HCT116 (cell line): ENCODE results near the gene LTB4R2. TPM values are rescaled to one million over a fixed set of nuclear protein-coding genes. Genes with fewer than 3 reads are reported as not detected.

ENCODE experiments used
- ATAC-seq: fragments of 200-7000 bp; cut with Tn5 transposase; 2 replicates; pipeline ENCODE4 v1.9.1; 2020; ENCODE audit warnings: mild to moderate bottlenecking, moderate library complexity
- BruUV-seq: library from RNA; stranded (reverse); fragments of 400-500 nt; replicated peaks from 2 replicates; lab custom pipeline; 2021; lab: Mats Ljungman, UMichigan
- CTCF ChIA-PET: fragments of 300-600 bp; sonication (Branson Sonifier 250); formaldehyde crosslinking; loops from one replicate; lab custom pipeline; 2021; ENCODE audit warnings: antibody characterized with exemption; lab: Charles Lee
- POLR2A ChIA-PET: fragments of 300-600, 350-600 bp; sonication (Branson Sonifier 250); formaldehyde crosslinking; loops from one replicate; lab custom pipeline; 2021; ENCODE audit warnings: antibody characterized with exemption; lab: Charles Lee
- RAD21 ChIA-PET, 2 experiments: fragments of 300-600 bp; sonication (Branson Sonifier 250); formaldehyde crosslinking; loops; one replicate each; lab custom pipeline; 2023; ENCODE audit warnings: low total read pairs in 2 of 2; ENCODE audit not compliant: uncharacterized antibody in 2 of 2, unreplicated experiment in 2 of 2, low non-redundant PET in 1 of 2; lab: Charles Lee
- DNase-seq: peaks from one replicate; pipeline ENCODE4 v3.0.0-alpha.2; 2010; ENCODE audit warnings: low read depth, low spot score
- H2AFZ ChIP-seq: fragments of 200-600 bp; shearing (Covaris generic), sonication (generic); 2 replicates; pipeline ENCODE4 v1.6.1; 2017; ENCODE audit warnings: low read depth, mixed run types, mixed read lengths, antibody characterized with exemption, low read length; ENCODE audit not compliant: poor library complexity, severe bottlenecking
- H3K27ac ChIP-seq: 2 replicates; pipeline ENCODE4 v1.5.1; 2012; ENCODE audit warnings: low read depth, low read length
- H3K27me3 ChIP-seq: fragments of 200-600 bp; sonication (generic); 2 replicates; pipeline ENCODE4 v1.6.1; 2016; ENCODE audit warnings: mixed run types, low read length, mixed read lengths; ENCODE audit not compliant: insufficient read depth
- H3K36me3 ChIP-seq, 2 experiments: fragments of 200-500 bp in 1 of 2; fragments of 200-600 bp in 1 of 2; sonication (Bioruptor generic) in 1 of 2; sonication (generic) in 1 of 2; 2 replicates each; pipeline versions ENCODE4 v1.5.1 to v1.6.1; 2014 to 2016; ENCODE audit warnings: low read length in 2 of 2, inconsistent platforms in 1 of 2, mixed read lengths in 1 of 2, mixed run types in 1 of 2; ENCODE audit not compliant: insufficient read depth in 2 of 2, control insufficient read depth in 1 of 2
- H3K4me1 ChIP-seq, 2 experiments: fragments of 200-600 bp in 1 of 2; sonication (generic) in 1 of 2; 2 replicates each; pipeline versions ENCODE4 v1.5.1 to v1.6.1; 2012 to 2017; ENCODE audit warnings: low read length in 2 of 2, inconsistent platforms in 1 of 2, mild to moderate bottlenecking in 1 of 2, mixed read lengths in 1 of 2, mixed run types in 1 of 2, moderate library complexity in 1 of 2; ENCODE audit not compliant: insufficient read depth in 2 of 2, control insufficient read depth in 1 of 2
- H3K4me2 ChIP-seq: fragments of 200-600 bp; sonication (generic); 2 replicates; pipeline ENCODE4 v1.6.1; 2017; ENCODE audit warnings: mixed run types, low read length, mixed read lengths
- H3K4me3 ChIP-seq, 2 experiments: fragments of 200-600 bp in 1 of 2; sonication (generic) in 1 of 2; replicated peaks in 1 of 2; 2 replicates each; pipeline ENCODE4 v1.5.1; 2011 to 2016; ENCODE audit warnings: low read length in 2 of 2, control low read depth in 1 of 2, low read depth in 1 of 2, mild to moderate bottlenecking in 1 of 2, mixed read lengths in 1 of 2, mixed run types in 1 of 2
- H3K79me2 ChIP-seq: fragments of 200-600 bp; sonication (generic); 2 replicates; pipeline ENCODE4 v1.6.1; 2017; ENCODE audit warnings: mild to moderate bottlenecking, mixed run types, low read length, moderate library complexity, mixed read lengths; ENCODE audit not compliant: insufficient read depth
- H3K9ac ChIP-seq: fragments of 200-600 bp; sonication (generic); 2 replicates; pipeline ENCODE4 v1.6.1; 2016; ENCODE audit warnings: low read length, mixed read lengths
- H3K9me2 ChIP-seq: fragments of 200-600 bp; sonication (generic), shearing (Covaris generic); 2 replicates; pipeline ENCODE4 v1.6.1; 2017; ENCODE audit warnings: mixed run types, mild to moderate bottlenecking, moderate library complexity; ENCODE audit not compliant: insufficient read depth
- H3K9me3 ChIP-seq, 2 experiments: fragments of 200-500 bp in 1 of 2; fragments of 200-600 bp in 1 of 2; sonication (Bioruptor generic) in 1 of 2; sonication (generic) in 1 of 2; 2 replicates each; pipeline ENCODE4 v1.6.1; 2014 to 2017; ENCODE audit warnings: low read length in 2 of 2, mixed read lengths in 2 of 2, inconsistent platforms in 1 of 2, low read depth in 1 of 2, mild to moderate bottlenecking in 1 of 2, mixed run types in 1 of 2, moderate library complexity in 1 of 2; ENCODE audit not compliant: control insufficient read depth in 1 of 2, insufficient read depth in 1 of 2
- H4K20me1 ChIP-seq: fragments of 200-600 bp; sonication (generic), shearing (Covaris generic); 2 replicates; pipeline ENCODE4 v1.6.1; 2017; ENCODE audit warnings: mixed run types, mild to moderate bottlenecking, moderate library complexity; ENCODE audit not compliant: insufficient read depth
- CBX3 ChIP-seq: IDR thresholded peaks from 2 replicates; pipeline ENCODE4 v1.6.1; 2012; ENCODE audit warnings: low read depth
- CEBPB ChIP-seq: IDR thresholded peaks from 2 replicates; pipeline ENCODE4 v1.6.1; 2012; ENCODE audit warnings: low read depth
- EGR1 ChIP-seq: IDR thresholded peaks from 2 replicates; pipeline ENCODE4 v1.6.1; 2012; ENCODE audit warnings: low read depth
- ELF1 ChIP-seq: IDR thresholded peaks from 2 replicates; pipeline ENCODE4 v1.6.1; 2012; ENCODE audit warnings: low read depth, borderline replicate concordance
- EZH2 ChIP-seq: fragments of 200-600 bp; sonication (generic); IDR thresholded peaks from 2 replicates; pipeline ENCODE4 v1.6.1; 2017; ENCODE audit warnings: antibody characterized with exemption, mixed run types
- EZH2phosphoT487 ChIP-seq: fragments of 200-600 bp; IDR thresholded peaks from 2 replicates; pipeline ENCODE4 v1.6.1; 2018; ENCODE audit warnings: antibody characterized with exemption, borderline replicate concordance
- FOSL1 ChIP-seq: IDR thresholded peaks from 2 replicates; pipeline ENCODE4 v1.6.1; 2012; ENCODE audit warnings: low read depth
- JUND ChIP-seq: IDR thresholded peaks from 2 replicates; pipeline ENCODE4 v1.6.1; 2012
- POLR2A ChIP-seq: IDR thresholded peaks from 2 replicates; pipeline ENCODE4 v1.7.0; 2011; ENCODE audit warnings: borderline replicate concordance; ENCODE audit not compliant: insufficient read depth, insufficient read length; ENCODE audit errors: extremely low read depth
- POLR2AphosphoS5 ChIP-seq: IDR thresholded peaks from 2 replicates; pipeline ENCODE4 v1.6.1; 2011; ENCODE audit warnings: mild to moderate bottlenecking, low read depth, low read length, moderate library complexity
- SRF ChIP-seq: IDR thresholded peaks from 2 replicates; pipeline ENCODE4 v1.6.1; 2012; ENCODE audit warnings: low read depth
- TCF7L2 ChIP-seq: IDR thresholded peaks from 2 replicates; pipeline ENCODE4 v1.7.0; 2011; ENCODE audit warnings: borderline replicate concordance, inconsistent platforms; ENCODE audit not compliant: insufficient read depth, insufficient read length; ENCODE audit errors: extremely low read depth
- YY1 ChIP-seq: IDR thresholded peaks from 2 replicates; pipeline ENCODE4 v1.6.1; 2011; ENCODE audit warnings: low read length, low read depth, moderate library complexity, mild to moderate bottlenecking; ENCODE audit not compliant: insufficient replicate concordance; ENCODE audit errors: extremely low read depth
- ZFX ChIP-seq: fragments of 450-650 bp; IDR thresholded peaks from 2 replicates; pipeline ENCODE4 v1.6.1; 2017
- ZNF274 ChIP-seq: fragments of 200-500 bp; sonication (Bioruptor generic); IDR thresholded peaks from 2 replicates; pipeline ENCODE4 v1.6.1; 2014; ENCODE audit warnings: mild to moderate bottlenecking, low read depth, low read length, inconsistent platforms
- intact Hi-C: fragments of 100-400 bp; cut with micrococcal nuclease; formaldehyde crosslinking; loops from 2 replicates; pipeline ENCODE4 v1.10.0; 2022
- total RNA-seq: library from RNA; stranded (reverse); gene quantifications from one replicate; pipeline ENCODE4 v1.2.1, GENCODE V29; 2021; ENCODE audit not compliant: unreplicated experiment
- TF ChIP-seq, protein P1 (sequence below): IDR thresholded peaks from 2 replicates; pipeline ENCODE4 v1.6.1; 2012; ENCODE audit warnings: low read depth
- TF ChIP-seq, protein P2 (sequence below), 3 experiments: fragments of 200-600 bp in 1 of 3; sonication (generic) in 1 of 3; IDR thresholded peaks in 2 of 3; conservative IDR thresholded peaks in 1 of 3; 2 replicates each; pipeline ENCODE4 v1.5.1; 2012 to 2017; ENCODE audit warnings: low read depth in 2 of 3, low read length in 2 of 3, antibody characterized with exemption in 1 of 3, borderline replicate concordance in 1 of 3, control low read depth in 1 of 3, mild to moderate bottlenecking in 1 of 3, mixed read lengths in 1 of 3, mixed run types in 1 of 3, moderate library complexity in 1 of 3; ENCODE audit not compliant: insufficient read depth in 1 of 3
- TF ChIP-seq, protein P3 (sequence below): IDR thresholded peaks from 2 replicates; pipeline ENCODE4 v1.6.1; 2011; ENCODE audit warnings: mild to moderate bottlenecking, low read length, moderate library complexity; ENCODE audit not compliant: insufficient replicate concordance; ENCODE audit errors: extremely low read depth
- TF ChIP-seq, protein P4 (sequence below): IDR thresholded peaks from 2 replicates; pipeline ENCODE4 v1.6.1; 2012
- TF ChIP-seq, protein P5 (sequence below): IDR thresholded peaks from 2 replicates; pipeline ENCODE4 v1.6.1; 2012

LTB4R2 gene
- total RNA-seq, 1 experiment from 2014 or later = 15.4 TPM

DNA sequence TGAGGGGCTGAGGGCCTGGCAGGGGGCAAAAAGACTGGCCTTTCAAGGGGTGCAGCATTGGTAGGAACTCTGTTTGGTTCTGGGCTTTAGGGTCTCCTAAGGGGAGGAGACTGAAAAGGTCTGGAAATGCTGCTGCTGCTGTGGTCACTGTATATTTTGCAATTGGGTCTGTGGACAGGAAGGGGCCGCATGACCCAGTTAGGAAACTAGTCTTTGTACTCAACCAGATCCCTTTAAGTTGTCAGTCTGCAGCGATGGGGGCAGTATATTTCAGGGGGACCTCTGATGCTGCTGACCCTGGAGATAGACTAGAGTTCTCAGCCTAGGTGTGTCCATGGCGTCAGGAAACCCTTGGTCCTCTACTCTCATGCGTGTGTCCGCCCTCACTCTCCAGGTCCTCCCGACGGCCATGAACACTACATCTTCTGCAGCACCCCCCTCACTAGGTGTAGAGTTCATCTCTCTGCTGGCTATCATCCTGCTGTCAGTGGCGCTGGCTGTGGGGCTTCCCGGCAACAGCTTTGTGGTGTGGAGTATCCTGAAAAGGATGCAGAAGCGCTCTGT, 5.4 kb downstream of the LTB4R2 start:
- Histone ChIP-seq H3K27me3 (0 out of 2 replicates have a peak, but pooled peaks cover 4% of the 10 kb centered on the region), H3K9me3 (no peaks in the 10 kb centered on the region), H3K9ac (no peak overlapping the region), H3K36me3 (no peaks in the 10 kb centered on the region), H2AFZ (no peak overlapping the region), H3K9me2 (no peaks in the 10 kb centered on the region), H4K20me1 (no peaks in the 10 kb centered on the region), H3K4me3 (no peak overlapping the region), H3K4me2 (no peak overlapping the region), H3K79me2 (no peaks in the 10 kb centered on the region), H3K4me1 (peaks cover 11 to 24% of the 10 kb centered on the region in 2 experiments), H3K27ac (no peak overlapping the region)
- no peak for DNase-seq
- ATAC-seq = no peak
- RAD21 ChIA-PET = no interaction called here
- no TSS peak for BruUV-seq
- intact Hi-C loops = no loop called here
- no peak for TF ChIP-seq ZNF274
- no peak for TF ChIP-seq JUND
- TF ChIP-seq ELF1 = no peak
- TF ChIP-seq YY1 = no peak
- TF ChIP-seq, protein P1, sequence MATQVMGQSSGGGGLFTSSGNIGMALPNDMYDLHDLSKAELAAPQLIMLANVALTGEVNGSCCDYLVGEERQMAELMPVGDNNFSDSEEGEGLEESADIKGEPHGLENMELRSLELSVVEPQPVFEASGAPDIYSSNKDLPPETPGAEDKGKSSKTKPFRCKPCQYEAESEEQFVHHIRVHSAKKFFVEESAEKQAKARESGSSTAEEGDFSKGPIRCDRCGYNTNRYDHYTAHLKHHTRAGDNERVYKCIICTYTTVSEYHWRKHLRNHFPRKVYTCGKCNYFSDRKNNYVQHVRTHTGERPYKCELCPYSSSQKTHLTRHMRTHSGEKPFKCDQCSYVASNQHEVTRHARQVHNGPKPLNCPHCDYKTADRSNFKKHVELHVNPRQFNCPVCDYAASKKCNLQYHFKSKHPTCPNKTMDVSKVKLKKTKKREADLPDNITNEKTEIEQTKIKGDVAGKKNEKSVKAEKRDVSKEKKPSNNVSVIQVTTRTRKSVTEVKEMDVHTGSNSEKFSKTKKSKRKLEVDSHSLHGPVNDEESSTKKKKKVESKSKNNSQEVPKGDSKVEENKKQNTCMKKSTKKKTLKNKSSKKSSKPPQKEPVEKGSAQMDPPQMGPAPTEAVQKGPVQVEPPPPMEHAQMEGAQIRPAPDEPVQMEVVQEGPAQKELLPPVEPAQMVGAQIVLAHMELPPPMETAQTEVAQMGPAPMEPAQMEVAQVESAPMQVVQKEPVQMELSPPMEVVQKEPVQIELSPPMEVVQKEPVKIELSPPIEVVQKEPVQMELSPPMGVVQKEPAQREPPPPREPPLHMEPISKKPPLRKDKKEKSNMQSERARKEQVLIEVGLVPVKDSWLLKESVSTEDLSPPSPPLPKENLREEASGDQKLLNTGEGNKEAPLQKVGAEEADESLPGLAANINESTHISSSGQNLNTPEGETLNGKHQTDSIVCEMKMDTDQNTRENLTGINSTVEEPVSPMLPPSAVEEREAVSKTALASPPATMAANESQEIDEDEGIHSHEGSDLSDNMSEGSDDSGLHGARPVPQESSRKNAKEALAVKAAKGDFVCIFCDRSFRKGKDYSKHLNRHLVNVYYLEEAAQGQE = no peak
- TF ChIP-seq, protein P2, sequence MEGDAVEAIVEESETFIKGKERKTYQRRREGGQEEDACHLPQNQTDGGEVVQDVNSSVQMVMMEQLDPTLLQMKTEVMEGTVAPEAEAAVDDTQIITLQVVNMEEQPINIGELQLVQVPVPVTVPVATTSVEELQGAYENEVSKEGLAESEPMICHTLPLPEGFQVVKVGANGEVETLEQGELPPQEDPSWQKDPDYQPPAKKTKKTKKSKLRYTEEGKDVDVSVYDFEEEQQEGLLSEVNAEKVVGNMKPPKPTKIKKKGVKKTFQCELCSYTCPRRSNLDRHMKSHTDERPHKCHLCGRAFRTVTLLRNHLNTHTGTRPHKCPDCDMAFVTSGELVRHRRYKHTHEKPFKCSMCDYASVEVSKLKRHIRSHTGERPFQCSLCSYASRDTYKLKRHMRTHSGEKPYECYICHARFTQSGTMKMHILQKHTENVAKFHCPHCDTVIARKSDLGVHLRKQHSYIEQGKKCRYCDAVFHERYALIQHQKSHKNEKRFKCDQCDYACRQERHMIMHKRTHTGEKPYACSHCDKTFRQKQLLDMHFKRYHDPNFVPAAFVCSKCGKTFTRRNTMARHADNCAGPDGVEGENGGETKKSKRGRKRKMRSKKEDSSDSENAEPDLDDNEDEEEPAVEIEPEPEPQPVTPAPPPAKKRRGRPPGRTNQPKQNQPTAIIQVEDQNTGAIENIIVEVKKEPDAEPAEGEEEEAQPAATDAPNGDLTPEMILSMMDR (IDR thresholded peaks at IDR 0.05 in 2 of 3, conservative IDR thresholded peaks at IDR 0.05 in 1 of 3; ENCODE audit: borderline replicate concordance in 1 of 3, insufficient read depth in 1 of 3, low read depth in 2 of 3, low read length in 2 of 3) = no peak
- no peak for TF ChIP-seq FOSL1
- TF ChIP-seq CEBPB = no peak
- TF ChIP-seq POLR2A = no peak
- TF ChIP-seq EZH2 = no peak
- no peak for TF ChIP-seq EGR1
- TF ChIP-seq, protein P3, sequence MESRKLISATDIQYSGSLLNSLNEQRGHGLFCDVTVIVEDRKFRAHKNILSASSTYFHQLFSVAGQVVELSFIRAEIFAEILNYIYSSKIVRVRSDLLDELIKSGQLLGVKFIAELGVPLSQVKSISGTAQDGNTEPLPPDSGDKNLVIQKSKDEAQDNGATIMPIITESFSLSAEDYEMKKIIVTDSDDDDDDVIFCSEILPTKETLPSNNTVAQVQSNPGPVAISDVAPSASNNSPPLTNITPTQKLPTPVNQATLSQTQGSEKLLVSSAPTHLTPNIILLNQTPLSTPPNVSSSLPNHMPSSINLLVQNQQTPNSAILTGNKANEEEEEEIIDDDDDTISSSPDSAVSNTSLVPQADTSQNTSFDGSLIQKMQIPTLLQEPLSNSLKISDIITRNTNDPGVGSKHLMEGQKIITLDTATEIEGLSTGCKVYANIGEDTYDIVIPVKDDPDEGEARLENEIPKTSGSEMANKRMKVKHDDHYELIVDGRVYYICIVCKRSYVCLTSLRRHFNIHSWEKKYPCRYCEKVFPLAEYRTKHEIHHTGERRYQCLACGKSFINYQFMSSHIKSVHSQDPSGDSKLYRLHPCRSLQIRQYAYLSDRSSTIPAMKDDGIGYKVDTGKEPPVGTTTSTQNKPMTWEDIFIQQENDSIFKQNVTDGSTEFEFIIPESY = no peak
- TF ChIP-seq, protein P4, sequence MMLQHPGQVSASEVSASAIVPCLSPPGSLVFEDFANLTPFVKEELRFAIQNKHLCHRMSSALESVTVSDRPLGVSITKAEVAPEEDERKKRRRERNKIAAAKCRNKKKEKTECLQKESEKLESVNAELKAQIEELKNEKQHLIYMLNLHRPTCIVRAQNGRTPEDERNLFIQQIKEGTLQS = no peak
- no peak for TF ChIP-seq EZH2phosphoT487
- no peak for TF ChIP-seq SRF
- no peak for TF ChIP-seq CBX3
- TF ChIP-seq POLR2AphosphoS5 = no peak
- no peak for TF ChIP-seq ZFX
- TF ChIP-seq, protein P5, sequence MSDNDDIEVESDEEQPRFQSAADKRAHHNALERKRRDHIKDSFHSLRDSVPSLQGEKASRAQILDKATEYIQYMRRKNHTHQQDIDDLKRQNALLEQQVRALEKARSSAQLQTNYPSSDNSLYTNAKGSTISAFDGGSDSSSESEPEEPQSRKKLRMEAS = no peak
- TF ChIP-seq TCF7L2 = no peak
- POLR2A ChIA-PET = no interaction called here
- CTCF ChIA-PET = interaction anchor here (1.7 kb wide), 1 partner anchor 116 kb away, joined by 7 read pairs; no protein-coding TSS in a partner anchor
